Measurements from ENCODE around the gene ALB.

DNA sequence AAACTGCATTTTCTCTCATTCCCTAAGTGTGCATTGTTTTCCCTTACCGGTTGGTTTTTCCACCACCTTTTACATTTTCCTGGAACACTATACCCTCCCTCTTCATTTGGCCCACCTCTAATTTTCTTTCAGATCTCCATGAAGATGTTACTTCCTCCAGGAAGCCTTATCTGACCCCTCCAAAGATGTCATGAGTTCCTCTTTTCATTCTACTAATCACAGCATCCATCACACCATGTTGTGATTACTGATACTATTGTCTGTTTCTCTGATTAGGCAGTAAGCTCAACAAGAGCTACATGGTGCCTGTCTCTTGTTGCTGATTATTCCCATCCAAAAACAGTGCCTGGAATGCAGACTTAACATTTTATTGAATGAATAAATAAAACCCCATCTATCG lies 29.1 kb downstream of the ALB start:
- TF ChIP-seq, protein P1, sequence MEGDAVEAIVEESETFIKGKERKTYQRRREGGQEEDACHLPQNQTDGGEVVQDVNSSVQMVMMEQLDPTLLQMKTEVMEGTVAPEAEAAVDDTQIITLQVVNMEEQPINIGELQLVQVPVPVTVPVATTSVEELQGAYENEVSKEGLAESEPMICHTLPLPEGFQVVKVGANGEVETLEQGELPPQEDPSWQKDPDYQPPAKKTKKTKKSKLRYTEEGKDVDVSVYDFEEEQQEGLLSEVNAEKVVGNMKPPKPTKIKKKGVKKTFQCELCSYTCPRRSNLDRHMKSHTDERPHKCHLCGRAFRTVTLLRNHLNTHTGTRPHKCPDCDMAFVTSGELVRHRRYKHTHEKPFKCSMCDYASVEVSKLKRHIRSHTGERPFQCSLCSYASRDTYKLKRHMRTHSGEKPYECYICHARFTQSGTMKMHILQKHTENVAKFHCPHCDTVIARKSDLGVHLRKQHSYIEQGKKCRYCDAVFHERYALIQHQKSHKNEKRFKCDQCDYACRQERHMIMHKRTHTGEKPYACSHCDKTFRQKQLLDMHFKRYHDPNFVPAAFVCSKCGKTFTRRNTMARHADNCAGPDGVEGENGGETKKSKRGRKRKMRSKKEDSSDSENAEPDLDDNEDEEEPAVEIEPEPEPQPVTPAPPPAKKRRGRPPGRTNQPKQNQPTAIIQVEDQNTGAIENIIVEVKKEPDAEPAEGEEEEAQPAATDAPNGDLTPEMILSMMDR (IDR thresholded peaks at IDR 0.05) = no peak
- TF ChIP-seq EZH2phosphoT487 (IDR thresholded peaks at IDR 0.05) (no peak), EZH2 (IDR thresholded peaks at IDR 0.05) (no peak)

Measured in neural progenitor cell (in vitro differentiated cells).